ENCODE results near the gene PPP2R3A.

Gene PPP2R3A

GRCh38 chr3:136149667-136150066, 184.1 kb downstream of the PPP2R3A start:
- no peak overlapping the region for H2AFZ ChIP-seq (ENCODE audit: low read length)
- no peaks in the 10 kb centered on the region for H3K9me2 ChIP-seq (ENCODE audit: low read depth, low read length)
- H3K27me3 ChIP-seq (ENCODE audit: insufficient read depth, low read length), result no peaks in the 10 kb centered on the region
- peaks cover 59% of the 10 kb centered on the region for H3K36me3 ChIP-seq (ENCODE audit: insufficient read depth, low read length)
- H3K79me2 ChIP-seq (ENCODE audit: insufficient read depth, low read length), result peaks cover 61% of the 10 kb centered on the region
- TF ChIP-seq CTCF (IDR thresholded peaks at IDR 0.05; ENCODE audit: low read length) (no peak), EZH2 (IDR thresholded peaks at IDR 0.05; ENCODE audit: borderline replicate concordance, low read length) (no peak)
- H3K4me1 ChIP-seq (ENCODE audit: insufficient read depth, low read length, severe bottlenecking), result no peaks in the 10 kb centered on the region
- H3K27ac ChIP-seq (ENCODE audit: low read depth, low read length, poor library complexity, severe bottlenecking), result no peak overlapping the region
- H3F3A ChIP-seq (ENCODE audit: insufficient read depth, low read length), result no peaks in the 10 kb centered on the region
- no peaks in the 10 kb centered on the region for H3K9me3 ChIP-seq (ENCODE audit: low read length)
- H4K20me1 ChIP-seq (ENCODE audit: insufficient read depth, low read length), result peaks cover 15% of the 10 kb centered on the region; the same call in 1 of the 2 replicates
- H3K4me3 ChIP-seq (ENCODE audit: low read depth, low read length, poor library complexity, severe bottlenecking), result no peak overlapping the region
- H3K4me2 ChIP-seq (ENCODE audit: low read length), result no peak overlapping the region
- no peak overlapping the region for H3K9ac ChIP-seq (ENCODE audit: low read length)

GRCh38 chr3:136151219-136151618, 185.7 kb downstream of the PPP2R3A start:
- Histone ChIP-seq H3K36me3 (ENCODE audit: insufficient read depth, low read length) (peaks cover 59% of the 10 kb centered on the region), H4K20me1 (ENCODE audit: insufficient read depth, low read length) (peaks cover 16% of the 10 kb centered on the region; the same call in 1 of the 2 replicates)
- TF ChIP-seq CTCF (IDR thresholded peaks at IDR 0.05; ENCODE audit: low read length) (no peak), EZH2 (IDR thresholded peaks at IDR 0.05; ENCODE audit: borderline replicate concordance, low read length) (no peak)

GRCh38 chr3:136152176-136152843, 186.8 kb downstream of the PPP2R3A start:
- Histone ChIP-seq H3K27ac (ENCODE audit: low read depth, low read length, poor library complexity, severe bottlenecking) (no peak overlapping the region), H3K27me3 (ENCODE audit: insufficient read depth, low read length) (no peaks in the 10 kb centered on the region), H3K9me2 (ENCODE audit: low read depth, low read length) (no peaks in the 10 kb centered on the region), H2AFZ (ENCODE audit: low read length) (no peak overlapping the region), H3K4me3 (ENCODE audit: low read depth, low read length, poor library complexity, severe bottlenecking) (no peak overlapping the region), H3K9ac (ENCODE audit: low read length) (no peak overlapping the region), H3K79me2 (ENCODE audit: insufficient read depth, low read length) (peaks cover 88% of the 10 kb centered on the region), H3F3A (ENCODE audit: insufficient read depth, low read length) (no peaks in the 10 kb centered on the region), H3K4me2 (ENCODE audit: low read length) (no peak overlapping the region), H3K9me3 (ENCODE audit: low read length) (no peaks in the 10 kb centered on the region), H4K20me1 (ENCODE audit: insufficient read depth, low read length) (peaks cover 13% of the 10 kb centered on the region; the same call in 1 of the 2 replicates), H3K36me3 (ENCODE audit: insufficient read depth, low read length) (peaks cover 54% of the 10 kb centered on the region), H3K4me1 (ENCODE audit: insufficient read depth, low read length, severe bottlenecking) (no peaks in the 10 kb centered on the region)
- TF ChIP-seq CTCF (IDR thresholded peaks at IDR 0.05; ENCODE audit: low read length) (no peak), EZH2 (IDR thresholded peaks at IDR 0.05; ENCODE audit: borderline replicate concordance, low read length) (no peak)

More at GRCh38 chr3:136151219-136151618, 185.7 kb downstream of the PPP2R3A start:
- Histone ChIP-seq H3K27me3 (ENCODE audit: insufficient read depth, low read length) (no peaks in the 10 kb centered on the region), H3K9me3 (ENCODE audit: low read length) (no peaks in the 10 kb centered on the region), H3K4me2 (ENCODE audit: low read length) (no peak overlapping the region), H3F3A (ENCODE audit: insufficient read depth, low read length) (no peaks in the 10 kb centered on the region), H3K79me2 (ENCODE audit: insufficient read depth, low read length) (peaks cover 77% of the 10 kb centered on the region), H3K9me2 (ENCODE audit: low read depth, low read length) (no peaks in the 10 kb centered on the region), H3K9ac (ENCODE audit: low read length) (no peak overlapping the region), H3K4me1 (ENCODE audit: insufficient read depth, low read length, severe bottlenecking) (no peaks in the 10 kb centered on the region), H3K27ac (ENCODE audit: low read depth, low read length, poor library complexity, severe bottlenecking) (no peak overlapping the region), H2AFZ (ENCODE audit: low read length) (no peak overlapping the region), H3K4me3 (ENCODE audit: low read depth, low read length, poor library complexity, severe bottlenecking) (no peak overlapping the region)
